ENCODE data around the gene S1PR4. TPM values are rescaled to one million over a fixed set of nuclear protein-coding genes. Genes with fewer than 3 reads are reported as not detected.

Gene S1PR4
- 100 to 1,000 TPM; 307 to 524 (median 405) TPM for polyA plus RNA-seq (ENCODE audit: low read depth in 6 of 6)

- Mint-ChIP-seq H3K4me3 (peak within 1 kb of the TSS; percentile 93 to 100 (median 98)), H3K9me3 (peaks cover 0 to 12% (median 6%) of the 10 kb centered on the region in 7 donors), H3K36me3 (peaks cover 0 to 8% of the 10 kb centered on the region in 2 donors), H3K27ac (peak within 1 kb of the TSS; percentile 92 to 99 (median 98)), H3K4me1 (peaks cover 21 to 50% (median 35%) of the 10 kb centered on the region in 3 donors), H3K27me3 (no peaks in the 10 kb centered on the region)
- peak; percentile 86 for DNase-seq
- peak; percentile 68 to 71 for ATAC-seq (ENCODE audit: low read depth in 2 of 2)
Observed at GRCh38 chr19:3178377-3178972, at the start of gene S1PR4. Gene S1PR4 (plus strand): TSS chr19:3178769. CDS start chr19:3178793, 24 bp downstream.

DNA sequence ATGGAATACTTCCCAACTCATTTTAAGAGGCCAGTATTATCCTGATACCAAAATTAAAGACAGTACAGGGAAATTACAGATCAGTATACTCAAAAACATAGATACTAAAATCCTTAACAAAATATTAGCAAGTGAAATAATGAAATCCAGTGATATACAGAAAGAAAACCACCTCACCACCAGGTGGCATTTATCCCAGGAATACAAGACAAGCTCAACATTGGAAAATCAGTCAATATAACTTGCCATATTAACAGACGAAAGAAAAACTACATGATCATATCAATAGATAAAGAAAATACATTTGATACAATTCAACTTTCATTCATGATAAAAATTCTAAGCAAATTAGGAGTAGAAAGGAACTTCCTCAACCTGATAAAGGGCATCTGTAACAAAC is 49.5 kb upstream of the S1PR4 start:
- Mint-ChIP-seq H3K36me3 (no peaks in the 10 kb centered on the region), H3K27ac (no peak overlapping the region), H3K4me1 (peaks cover 24 to 38% (median 34%) of the 10 kb centered on the region in 3 donors), H3K9me3 (no peaks in the 10 kb centered on the region), H3K27me3 (peaks cover 0 to 10% (median 0%) of the 10 kb centered on the region in 3 donors), H3K4me3 (no peak overlapping the region)
- DNase-seq (no peak), ATAC-seq (ENCODE audit: low read depth in 2 of 2) (no peak)

DNA sequence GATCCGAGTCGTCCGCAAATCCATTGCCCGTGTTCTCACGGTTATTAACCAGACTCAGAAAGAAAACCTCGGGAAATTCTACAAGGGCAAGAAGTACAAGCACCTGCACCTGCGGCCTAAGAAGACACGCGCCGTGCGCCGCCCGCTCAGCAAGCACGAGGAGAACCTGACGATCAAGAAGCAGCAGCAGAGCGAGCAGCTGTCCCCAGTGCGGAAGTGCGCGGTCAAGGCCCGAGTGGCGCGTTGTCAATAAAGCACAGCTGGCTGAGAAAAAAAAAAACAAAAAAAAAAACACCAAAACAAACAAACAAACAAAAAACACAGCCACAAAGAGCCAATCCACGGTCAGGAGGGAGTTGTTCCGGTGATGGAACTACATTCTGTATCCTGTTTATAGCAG is 47.4 kb upstream of the S1PR4 start:
- H3K4me3 Mint-ChIP-seq = peak overlapping the region in 1 of 8 donors; percentile 40
- DNase-seq = no peak

DNA sequence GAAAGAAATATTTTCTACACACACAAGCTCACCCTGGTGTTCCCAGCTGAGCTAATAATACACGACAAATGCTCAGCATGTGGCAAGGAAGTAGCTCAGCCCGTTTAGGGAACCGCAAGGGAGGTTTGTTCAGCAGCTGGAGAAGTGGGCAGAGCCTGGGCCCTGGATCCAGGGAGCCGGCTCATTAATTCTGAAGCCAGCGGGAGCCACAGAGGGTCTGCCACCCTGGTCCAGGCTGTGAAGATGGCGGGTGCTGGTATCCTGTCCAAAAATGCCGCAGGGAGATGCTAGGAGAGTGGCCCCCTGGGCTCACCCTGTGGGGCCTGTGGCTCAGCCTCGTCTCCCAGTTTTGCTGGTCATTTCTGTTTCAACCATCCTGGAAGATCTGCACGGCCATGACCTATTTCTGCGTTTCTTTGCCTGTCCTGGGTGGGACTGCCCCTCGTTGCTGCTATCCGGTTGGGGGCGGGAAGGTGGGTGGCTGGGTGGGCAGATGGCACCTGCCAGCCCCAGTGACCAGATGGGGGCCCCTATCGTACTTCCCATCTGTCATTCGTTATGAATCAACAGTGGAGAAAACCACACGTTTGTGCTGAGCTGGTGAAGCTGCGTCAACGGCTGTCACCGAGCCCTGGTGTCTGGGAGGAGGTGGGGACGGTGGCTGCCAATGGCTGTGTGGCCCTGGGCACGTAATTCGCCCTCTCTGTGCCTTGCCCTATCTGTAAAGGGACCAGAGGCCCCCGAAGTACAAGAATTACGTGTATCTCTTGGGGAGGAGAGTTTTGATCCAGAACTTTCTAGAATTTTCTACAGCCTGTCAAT is 45.4 kb upstream of the S1PR4 start:
- H3K27ac Mint-ChIP-seq = peak overlapping the region; percentile 67 to 95 (median 92)
- peak; percentile 84 to 85 for ATAC-seq (ENCODE audit: low read depth in 2 of 2)
- no peaks in the 10 kb centered on the region for H3K36me3 Mint-ChIP-seq
- peaks cover 9 to 35% (median 14%) of the 10 kb centered on the region in 3 donors for H3K4me1 Mint-ChIP-seq
- no peaks in the 10 kb centered on the region for H3K9me3 Mint-ChIP-seq
- peak overlapping the region; percentile 23 to 76 (median 58) for H3K4me3 Mint-ChIP-seq
- peak; percentile 79 for DNase-seq
- peaks cover 0 to 17% (median 5%) of the 10 kb centered on the region in 3 donors for H3K27me3 Mint-ChIP-seq

More for the DNA sequence above, 47.4 kb upstream of the S1PR4 start:
- H3K4me1 Mint-ChIP-seq = peaks cover 9 to 24% (median 14%) of the 10 kb centered on the region in 3 donors
- H3K9me3 Mint-ChIP-seq = no peaks in the 10 kb centered on the region
- peak overlapping the region in 4 of 6 donors; percentile 24 to 73 (median 40) for H3K27ac Mint-ChIP-seq
- H3K27me3 Mint-ChIP-seq = peaks cover 0 to 7% (median 0%) of the 10 kb centered on the region in 3 donors
- no peak for ATAC-seq (ENCODE audit: low read depth in 2 of 2)
- no peaks in the 10 kb centered on the region for H3K36me3 Mint-ChIP-seq

GRCh38 chr19:3133793-3134116 is 44.8 kb upstream of the S1PR4 start:
- peaks cover 9 to 35% (median 14%) of the 10 kb centered on the region in 3 donors for H3K4me1 Mint-ChIP-seq
- H3K27ac Mint-ChIP-seq = peak overlapping the region; percentile 67 to 95 (median 92)
- ATAC-seq (ENCODE audit: low read depth in 2 of 2) = no peak
- no peaks in the 10 kb centered on the region for H3K36me3 Mint-ChIP-seq
- H3K4me3 Mint-ChIP-seq = peak overlapping the region in 6 of 8 donors; percentile 41 to 76 (median 56)
- H3K9me3 Mint-ChIP-seq = no peaks in the 10 kb centered on the region
- no peak for DNase-seq
- peaks cover 0 to 17% (median 5%) of the 10 kb centered on the region in 3 donors for H3K27me3 Mint-ChIP-seq

DNA sequence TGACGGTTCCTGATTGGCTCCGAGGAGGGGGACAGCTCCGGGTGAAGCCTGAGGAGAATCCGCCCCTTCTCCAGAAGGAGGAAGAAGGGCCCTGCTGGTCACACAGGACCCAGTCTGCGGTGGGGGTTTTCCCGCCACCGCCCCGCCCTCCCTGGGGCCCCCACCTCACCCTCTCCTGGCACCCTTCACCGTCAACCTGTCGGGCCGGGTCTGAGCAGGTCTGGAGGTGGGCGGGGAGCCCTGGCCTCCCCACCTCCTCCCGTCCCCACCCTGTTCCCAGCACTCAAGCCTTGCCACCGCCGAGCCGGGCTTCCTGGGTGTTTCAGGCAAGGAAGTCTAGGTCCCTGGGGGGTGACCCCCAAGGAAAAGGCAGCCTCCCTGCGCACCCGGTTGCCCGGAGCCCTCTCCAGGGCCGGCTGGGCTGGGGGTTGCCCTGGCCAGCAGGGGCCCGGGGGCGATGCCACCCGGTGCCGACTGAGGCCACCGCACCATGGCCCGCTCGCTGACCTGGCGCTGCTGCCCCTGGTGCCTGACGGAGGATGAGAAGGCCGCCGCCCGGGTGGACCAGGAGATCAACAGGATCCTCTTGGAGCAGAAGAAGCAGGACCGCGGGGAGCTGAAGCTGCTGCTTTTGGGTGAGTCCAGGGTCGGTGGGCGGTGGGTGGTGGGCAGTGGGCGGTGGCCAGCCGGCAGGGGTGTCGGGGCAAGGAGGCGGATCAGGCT is 42.4 kb upstream of the S1PR4 start, which contains the start of gene GNA15:
Gene GNA15 (plus strand): TSS at position 73 of the 723 bp plus-strand sequence. CDS start 418 bp downstream, at position 491.
- ATAC-seq (ENCODE audit: low read depth in 2 of 2) (peak; percentile 62 to 66), DNase-seq (peak; percentile 61)
- H3K4me1 Mint-ChIP-seq = peaks cover 9 to 40% (median 24%) of the 10 kb centered on the region in 3 donors
- H3K27ac Mint-ChIP-seq = peak within 1 kb of the TSS in 5 of 6 donors; percentile 5 to 90 (median 83)
- peak within 1 kb of the TSS in 7 of 8 donors; percentile 24 to 80 (median 55) for H3K4me3 Mint-ChIP-seq
- H3K27me3 Mint-ChIP-seq = peaks cover 0 to 17% (median 5%) of the 10 kb centered on the region in 3 donors
- H3K36me3 Mint-ChIP-seq = no peaks in the 10 kb centered on the region
- peaks cover 0 to 7% (median 0%) of the 10 kb centered on the region in 7 donors for H3K9me3 Mint-ChIP-seq

GRCh38 chr19:3136684-3137055 is 41.9 kb upstream of the S1PR4 start:
- H3K4me3 Mint-ChIP-seq = peak overlapping the region in 6 of 8 donors; percentile 15 to 80 (median 44)
- ATAC-seq (ENCODE audit: low read depth in 2 of 2) (no peak), DNase-seq (no peak)
- H3K27me3 Mint-ChIP-seq = peaks cover 0 to 17% (median 5%) of the 10 kb centered on the region in 3 donors
- peaks cover 9 to 44% (median 30%) of the 10 kb centered on the region in 3 donors for H3K4me1 Mint-ChIP-seq
- peaks cover 0 to 7% (median 0%) of the 10 kb centered on the region in 7 donors for H3K9me3 Mint-ChIP-seq
- peak overlapping the region in 5 of 6 donors; percentile 5 to 90 (median 57) for H3K27ac Mint-ChIP-seq
- no peaks in the 10 kb centered on the region for H3K36me3 Mint-ChIP-seq

- Mint-ChIP-seq H3K27ac (peak overlapping the region in 4 of 6 donors; percentile 5 to 90 (median 48)), H3K27me3 (peaks cover 0 to 17% (median 5%) of the 10 kb centered on the region in 3 donors), H3K36me3 (no peaks in the 10 kb centered on the region), H3K4me1 (peaks cover 10 to 49% (median 34%) of the 10 kb centered on the region in 3 donors), H3K4me3 (peak overlapping the region in 5 of 8 donors; percentile 24 to 80 (median 55)), H3K9me3 (peaks cover 0 to 7% (median 0%) of the 10 kb centered on the region in 7 donors)
- ATAC-seq (ENCODE audit: low read depth in 2 of 2) (no peak), DNase-seq (no peak)
Observed at GRCh38 chr19:3137119-3137518, 41.5 kb upstream of the S1PR4 start.

DNA sequence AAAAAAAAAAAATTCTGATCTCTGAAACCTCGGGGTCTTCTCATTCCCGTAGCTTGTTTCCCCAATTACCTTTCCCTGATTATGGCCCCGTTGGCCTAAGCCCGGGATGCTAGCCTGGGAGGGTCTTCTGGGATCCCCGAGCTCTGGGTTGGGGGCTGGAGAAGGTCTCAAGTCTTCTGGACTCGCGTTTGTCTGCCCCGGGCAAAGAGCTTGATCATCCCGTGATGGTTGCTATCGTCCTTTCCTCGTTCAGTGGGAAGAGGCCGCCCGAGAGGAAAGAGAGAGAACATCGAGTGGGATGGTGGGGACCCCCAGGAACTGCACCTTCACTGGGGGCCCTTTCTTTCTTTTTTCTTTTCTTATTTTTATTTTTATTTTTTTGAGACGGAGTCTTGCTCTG is 40.3 kb upstream of the S1PR4 start:
- H3K4me1 Mint-ChIP-seq = peaks cover 8 to 52% (median 28%) of the 10 kb centered on the region in 3 donors
- no peaks in the 10 kb centered on the region for H3K36me3 Mint-ChIP-seq
- no peak for ATAC-seq (ENCODE audit: low read depth in 2 of 2)
- no peak for DNase-seq
- no peak overlapping the region for H3K4me3 Mint-ChIP-seq
- peaks cover 0 to 7% (median 0%) of the 10 kb centered on the region in 7 donors for H3K9me3 Mint-ChIP-seq
- peaks cover 0 to 12% (median 5%) of the 10 kb centered on the region in 3 donors for H3K27me3 Mint-ChIP-seq
- H3K27ac Mint-ChIP-seq = no peak overlapping the region

GRCh38 chr19:3140667-3141038 is 37.9 kb upstream of the S1PR4 start:
- peaks cover 0 to 7% (median 0%) of the 10 kb centered on the region in 7 donors for H3K9me3 Mint-ChIP-seq
- DNase-seq (no peak), ATAC-seq (ENCODE audit: low read depth in 2 of 2) (peak; percentile 18 to 29)
- H3K4me3 Mint-ChIP-seq = peak overlapping the region in 2 of 8 donors; percentile 22 to 37
- no peaks in the 10 kb centered on the region for H3K36me3 Mint-ChIP-seq
- peaks cover 5 to 43% (median 22%) of the 10 kb centered on the region in 3 donors for H3K4me1 Mint-ChIP-seq
- H3K27me3 Mint-ChIP-seq = peaks cover 0 to 11% (median 5%) of the 10 kb centered on the region in 3 donors
- H3K27ac Mint-ChIP-seq = peak overlapping the region in 5 of 6 donors; percentile 0 to 92 (median 79)

GRCh38 chr19:3142292-3142670 is 36.3 kb upstream of the S1PR4 start:
- Mint-ChIP-seq H3K4me3 (peak overlapping the region in 3 of 8 donors; percentile 28 to 61 (median 56)), H3K27ac (peak overlapping the region in 3 of 6 donors; percentile 11 to 44 (median 42)), H3K4me1 (peaks cover 16 to 44% (median 35%) of the 10 kb centered on the region in 3 donors), H3K9me3 (peaks cover 0 to 7% (median 0%) of the 10 kb centered on the region in 7 donors), H3K27me3 (peaks cover 0 to 11% (median 0%) of the 10 kb centered on the region in 3 donors), H3K36me3 (no peaks in the 10 kb centered on the region)
- ATAC-seq (ENCODE audit: low read depth in 2 of 2) (peak in 1 of 2 donors; percentile 19), DNase-seq (no peak)

DNA sequence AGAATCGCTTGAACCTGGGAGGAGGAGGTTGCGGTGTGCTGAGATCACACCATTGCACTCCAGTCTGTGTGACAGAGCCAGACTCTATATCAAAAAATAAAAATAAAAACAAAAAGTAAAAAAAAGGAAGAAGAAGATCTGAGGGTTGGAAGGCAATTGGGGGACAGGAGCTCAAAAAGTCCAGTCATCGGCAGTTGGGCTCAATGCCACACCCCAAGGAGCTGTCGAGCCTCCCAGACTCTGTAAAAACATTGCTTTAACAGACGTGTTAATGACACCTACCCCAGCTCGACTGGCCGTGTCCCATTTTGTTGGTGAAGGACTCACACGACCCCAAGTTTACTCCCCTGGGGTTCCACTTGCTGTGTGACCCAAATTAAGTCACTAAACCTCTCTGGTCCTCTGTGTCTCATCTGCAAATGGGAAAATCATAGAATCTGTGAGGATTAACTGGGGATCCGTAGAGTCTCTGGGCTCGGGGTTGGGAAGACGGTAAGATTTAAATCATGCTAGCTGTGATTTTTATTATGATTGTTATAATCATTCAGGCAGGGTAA is 35.7 kb upstream of the S1PR4 start:
- ATAC-seq (ENCODE audit: low read depth in 2 of 2) (no peak), DNase-seq (no peak)
- H3K36me3 Mint-ChIP-seq = no peaks in the 10 kb centered on the region
- H3K4me1 Mint-ChIP-seq = peaks cover 16 to 42% (median 35%) of the 10 kb centered on the region in 3 donors
- peaks cover 0 to 7% (median 0%) of the 10 kb centered on the region in 3 donors for H3K27me3 Mint-ChIP-seq
- H3K9me3 Mint-ChIP-seq = peaks cover 0 to 7% (median 0%) of the 10 kb centered on the region in 7 donors
- peak overlapping the region in 1 of 6 donors; percentile 39 for H3K27ac Mint-ChIP-seq
- no peak overlapping the region for H3K4me3 Mint-ChIP-seq
